H1 (cell line): ENCODE results near the gene RBMS2. TPM values are rescaled to one million over a fixed set of nuclear protein-coding genes. Genes with fewer than 3 reads are reported as not detected.

ENCODE experiments used
- CEBPB ChIP-seq: IDR thresholded peaks from 2 replicates; pipeline ENCODE4 v1.6.1; 2012; ENCODE audit warnings: low read depth, low read length
- CTCF ChIP-seq, 3 experiments: IDR thresholded peaks; 1 replicate in 2 of 3; 2 replicates in 1 of 3; pipeline versions ENCODE4 v1.5.1 to v1.6.1; 2011; ENCODE audit warnings: low read length in 3 of 3, mild to moderate bottlenecking in 3 of 3, inconsistent platforms in 2 of 3, low read depth in 1 of 3, moderate library complexity in 1 of 3; ENCODE audit not compliant: insufficient read depth in 1 of 3; ENCODE audit errors: control extremely low read depth in 1 of 3
- NANOG ChIP-seq: IDR thresholded peaks from 2 replicates; pipeline ENCODE4 v1.6.1; 2011; ENCODE audit warnings: low read length, low read depth, mild to moderate bottlenecking, inconsistent platforms; ENCODE audit not compliant: insufficient read depth, poor library complexity, severe bottlenecking
- RAD21 ChIP-seq, 2 experiments: IDR thresholded peaks in 1 of 2; conservative IDR thresholded peaks in 1 of 2; 2 replicates each; pipeline ENCODE4 v1.6.1; 2011; ENCODE audit warnings: low read depth in 2 of 2, low read length in 2 of 2, improper control_type of control experiment in 1 of 2, inconsistent platforms in 1 of 2, mild to moderate bottlenecking in 1 of 2, moderate library complexity in 1 of 2
- TAF1 ChIP-seq: IDR thresholded peaks from 2 replicates; pipeline ENCODE4 v1.6.1; 2011; ENCODE audit warnings: mild to moderate bottlenecking, low read depth, low read length
- TEAD4 ChIP-seq: IDR thresholded peaks from 2 replicates; pipeline ENCODE4 v1.6.1; 2012; ENCODE audit warnings: low read depth, low read length, inconsistent platforms, mixed read lengths
- polyA plus RNA-seq, 7 experiments: library from polyadenylated mRNA; depleted of rRNA in 3 of 7; stranded (reverse) in 5 of 7; unstranded in 2 of 7; fragments of >200 nt in 5 of 7; fragments of 200-250 nt in 2 of 7; gene quantifications; 1 replicate in 5 of 7; 2 replicates in 1 of 7; 4 replicates in 1 of 7; pipeline versions ENCODE4 v1.2.1 to v1.2.3, GENCODE V29; 2011 to 2013; ENCODE audit warnings: missing spikeins in 2 of 7, mixed read lengths in 2 of 7
- total RNA-seq: library from RNA; stranded (reverse); fragmentation: NEBNext Ultra II Directional; extraction: Animal tissue kit (Norgen Biotek cat#: 25700); gene quantifications from 2 replicates; pipeline ENCODE4 v1.2.1, GENCODE V29; 2021

Gene RBMS2
- total and polyA plus RNA-seq, 2 of the 8 experiments (the other 6 are each of a cell fraction or from before 2014, with no cell fraction given): 9.6 to 31.3 TPM

GRCh38 chr12:56593909-56594621 is 72.4 kb downstream of the RBMS2 start (continued):
- TF ChIP-seq CTCF (IDR thresholded peaks at IDR 0.05; ENCODE audit: control extremely low read depth in 1 of 3, insufficient read depth in 1 of 3, low read depth in 1 of 3, low read length in 3 of 3) (peak; percentile 90 to 94 (median 92)), TEAD4 (peak; percentile 96), CEBPB (peak; percentile 75), TAF1 (no peak), RAD21 (IDR thresholded peaks at IDR 0.05 in 1 of 2, conservative IDR thresholded peaks at IDR 0.05 in 1 of 2; ENCODE audit: low read depth in 2 of 2, low read length in 2 of 2) (peak; percentile 91 to 92), NANOG (no peak)
- TF ChIP-seq, all 59 proteins: peak for 8
